HEK293 (cell line): ENCODE results near the gene USP3.

Experiments
- CTCF ChIA-PET: fragments of 350-600 bp; formaldehyde crosslinking; extraction: SDS; loops from one replicate; lab custom pipeline; 2021; ENCODE audit warnings: antibody characterized with exemption; lab: Yijun Ruan, JAX
- POLR2A ChIA-PET: fragments of 300-600 bp; formaldehyde crosslinking; extraction: SDS; loops from one replicate; lab custom pipeline; 2020; ENCODE audit warnings: antibody characterized with exemption, inconsistent platforms; lab: Yijun Ruan, JAX
- H3K27ac ChIP-seq: fragments of 200-500 bp; sonication (Bioruptor generic); 2 replicates; pipeline ENCODE4 v1.5.1; 2014; ENCODE audit warnings: low read depth, low read length, control low read depth, inconsistent platforms; ENCODE audit errors: extremely low read depth
- H3K36me3 ChIP-seq, 2 experiments: fragments of 200-500 bp in 1 of 2; sonication (Bioruptor generic) in 1 of 2; 1 replicate in 1 of 2; 2 replicates in 1 of 2; pipeline ENCODE4 v1.5.1; 2014 to 2017; ENCODE audit warnings: inconsistent platforms in 2 of 2, low read length in 2 of 2; ENCODE audit not compliant: control insufficient read depth in 2 of 2, insufficient read depth in 1 of 2
- H3K4me1 ChIP-seq: fragments of 200-500 bp; sonication (Bioruptor generic); 2 replicates; pipeline ENCODE4 v1.5.1; 2014; ENCODE audit warnings: mild to moderate bottlenecking, low read length, inconsistent platforms; ENCODE audit not compliant: control insufficient read depth, insufficient read depth
- H3K4me3 ChIP-seq: 2 replicates; pipeline ENCODE4 v1.5.1; 2011; ENCODE audit warnings: low read depth, mild to moderate bottlenecking, control low read depth, low read length, moderate library complexity
- H3K9me3 ChIP-seq: fragments of 200-500 bp; sonication (Bioruptor generic); 2 replicates; pipeline ENCODE4 v1.5.1; 2014; ENCODE audit warnings: low read depth, low read length, inconsistent platforms; ENCODE audit not compliant: control insufficient read depth, insufficient read depth
- ATF2 ChIP-seq: fragments of 450-650 bp; formaldehyde crosslinking; IDR thresholded peaks from 2 replicates; pipeline ENCODE4 v1.5.1; 2016; ENCODE audit warnings: missing biosample characterization, missing genetic modification characterization, low read depth
- GLI2 ChIP-seq: fragments of 450-650 bp; formaldehyde crosslinking; IDR thresholded peaks from 2 replicates; pipeline ENCODE4; 2017; ENCODE audit warnings: missing biosample characterization, missing genetic modification characterization, low read depth, borderline replicate concordance
- GLIS2 ChIP-seq: fragments of 450-650 bp; formaldehyde crosslinking; IDR thresholded peaks from 2 replicates; pipeline ENCODE4 v1.5.1; 2016; ENCODE audit warnings: missing biosample characterization, missing genetic modification characterization
- OSR2 ChIP-seq: fragments of 450-650 bp; formaldehyde crosslinking; IDR thresholded peaks from 2 replicates; pipeline ENCODE4 v1.5.1; 2016; ENCODE audit warnings: missing biosample characterization, missing genetic modification characterization
- PRDM6 ChIP-seq: fragments of 450-650 bp; formaldehyde crosslinking; IDR thresholded peaks from 2 replicates; pipeline ENCODE4 v1.5.1; 2017; ENCODE audit warnings: missing biosample characterization, missing genetic modification characterization
- SALL2 ChIP-seq: fragments of 450-650 bp; formaldehyde crosslinking; IDR thresholded peaks from 2 replicates; pipeline ENCODE4 v1.5.0; 2017; ENCODE audit warnings: missing biosample characterization, mild to moderate bottlenecking, missing genetic modification characterization, borderline replicate concordance
- TSHZ1 ChIP-seq: fragments of 450-650 bp; formaldehyde crosslinking; IDR thresholded peaks from 2 replicates; pipeline ENCODE4 v1.5.1; 2016; ENCODE audit warnings: missing biosample characterization, missing genetic modification characterization, borderline replicate concordance
- WT1 ChIP-seq: fragments of 450-650 bp; formaldehyde crosslinking; IDR thresholded peaks from 2 replicates; pipeline ENCODE4 v1.5.1; 2016; ENCODE audit warnings: missing biosample characterization, missing genetic modification characterization
- ZBTB44 ChIP-seq: fragments of 450-650 bp; IDR thresholded peaks from 2 replicates; pipeline ENCODE4 v1.5.1; 2018; ENCODE audit warnings: missing biosample characterization, mild to moderate bottlenecking, missing genetic modification characterization
- ZFP41 ChIP-seq: fragments of 450-650 bp; formaldehyde crosslinking; IDR thresholded peaks from 2 replicates; pipeline ENCODE4 v1.5.1; 2016; ENCODE audit warnings: missing biosample characterization, missing genetic modification characterization, borderline replicate concordance
- ZNF121 ChIP-seq: fragments of 450-650 bp; formaldehyde crosslinking; IDR thresholded peaks from 2 replicates; pipeline ENCODE4 v1.5.1; 2016; ENCODE audit warnings: missing biosample characterization, missing genetic modification characterization
- ZNF133 ChIP-seq: fragments of 450-650 bp; formaldehyde crosslinking; IDR thresholded peaks from 2 replicates; pipeline ENCODE4 v1.5.1; 2016; ENCODE audit warnings: missing biosample characterization, missing genetic modification characterization
- ZNF169 ChIP-seq: fragments of 450-650 bp; formaldehyde crosslinking; IDR thresholded peaks from 2 replicates; pipeline ENCODE4 v1.5.1; 2016; ENCODE audit warnings: missing biosample characterization, missing genetic modification characterization
- ZNF311 ChIP-seq: fragments of 450-650 bp; formaldehyde crosslinking; IDR thresholded peaks from 2 replicates; pipeline ENCODE4 v1.5.1; 2017; ENCODE audit warnings: missing biosample characterization, missing genetic modification characterization, borderline replicate concordance
- ZNF366 ChIP-seq: fragments of 450-650 bp; formaldehyde crosslinking; conservative IDR thresholded peaks from 2 replicates; pipeline ENCODE4 v1.5.1; 2016; ENCODE audit warnings: missing biosample characterization, missing genetic modification characterization
- ZNF404 ChIP-seq: fragments of 450-650 bp; formaldehyde crosslinking; IDR thresholded peaks from 2 replicates; pipeline ENCODE4 v1.5.1; 2017; ENCODE audit warnings: missing biosample characterization, missing genetic modification characterization
- ZNF560 ChIP-seq: fragments of 450-650 bp; formaldehyde crosslinking; IDR thresholded peaks from 2 replicates; pipeline ENCODE4 v1.5.1; 2017; ENCODE audit warnings: missing biosample characterization, missing genetic modification characterization, borderline replicate concordance
- ZNF561 ChIP-seq: fragments of 450-650 bp; IDR thresholded peaks from 2 replicates; pipeline ENCODE4 v1.5.1; 2018; ENCODE audit warnings: missing biosample characterization, missing genetic modification characterization, borderline replicate concordance
- ZNF624 ChIP-seq: fragments of 450-650 bp; formaldehyde crosslinking; IDR thresholded peaks from 2 replicates; pipeline ENCODE4 v1.5.1; 2017; ENCODE audit warnings: missing biosample characterization, missing genetic modification characterization
- ZNF645 ChIP-seq: fragments of 450-650 bp; formaldehyde crosslinking; IDR thresholded peaks from 2 replicates; pipeline ENCODE4; 2016; ENCODE audit warnings: missing biosample characterization, missing genetic modification characterization
- ZSCAN5A ChIP-seq: fragments of 450-650 bp; formaldehyde crosslinking; IDR thresholded peaks from 2 replicates; pipeline ENCODE4 v1.5.1; 2016; ENCODE audit warnings: missing biosample characterization, missing genetic modification characterization

USP3 gene

GRCh38 chr15:63545520-63545919 lies 41.1 kb downstream of the USP3 start (continued):
- TF ChIP-seq TSHZ1 (tag by site-specific recombination) (no peak), GLI2 (tag by site-specific recombination) (no peak), ZNF169 (tag by site-specific recombination) (no peak), SALL2 (tag by site-specific recombination) (no peak), ZNF561 (no peak), WT1 (tag by site-specific recombination) (no peak), GLIS2 (tag by site-specific recombination) (no peak), ZFP41 (tag by site-specific recombination) (no peak)

- TF ChIP-seq ZNF121 (tag by site-specific recombination) (no peak), ZNF311 (no peak), PRDM6 (tag by site-specific recombination) (peak; percentile 57)
- H3K36me3 ChIP-seq = no peaks in the 10 kb centered on the region
- H3K9me3 ChIP-seq = no peaks in the 10 kb centered on the region
- H3K4me1 ChIP-seq = peaks cover 18% of the 10 kb centered on the region; the same call in 1 of the 2 replicates
- ChIA-PET CTCF (no interaction called here), POLR2A (no interaction called here)
- H3K27ac ChIP-seq = no peak overlapping the region
- no peak overlapping the region for H3K4me3 ChIP-seq
These were observed 47.0 kb downstream of the USP3 start for GRCh38 chr15:63551400-63551799.

- no peak overlapping the region for H3K27ac ChIP-seq
- peaks cover 0 to 8% of the 10 kb centered on the region in 2 experiments; a peak in 2 of 3 replicates for H3K36me3 ChIP-seq
- H3K4me1 ChIP-seq = peaks cover 18% of the 10 kb centered on the region; the same call in 1 of the 2 replicates
- no peak overlapping the region for H3K4me3 ChIP-seq
- no peaks in the 10 kb centered on the region for H3K9me3 ChIP-seq
- ChIA-PET POLR2A (interaction anchor here (1.1 kb wide), 1 partner anchor 47 kb away, joined by 4 read pairs; no protein-coding TSS in a partner anchor), CTCF (interaction anchor here (0.6 to 0.7 kb wide), 2 partner anchors 515 to 678 kb away, joined by 3 read pairs; no protein-coding TSS in a partner anchor)
- TF ChIP-seq ZNF645 = no peak
- no peak for TF ChIP-seq ZNF404 (tag by site-specific recombination)
- TF ChIP-seq OSR2 (tag by site-specific recombination) = peak; percentile 49; the same call in 1 of the 2 replicates
- no peak for TF ChIP-seq ZNF624 (tag by site-specific recombination)
- no peak for TF ChIP-seq ZNF133 (tag by site-specific recombination)
- no peak for TF ChIP-seq ATF2
- no peak for TF ChIP-seq ZSCAN5A (tag by site-specific recombination)
- peak; percentile 52 for TF ChIP-seq ZNF366
- peak; percentile 10; the same call in 1 of the 2 replicates for TF ChIP-seq ZBTB44 (tag by site-specific recombination)
- no peak for TF ChIP-seq ZNF560 (tag by site-specific recombination)
These were observed 49.0 kb downstream of the USP3 start for GRCh38 chr15:63553388-63553791.
